Measurements from ENCODE around the gene NRBF2.

The NRBF2 gene

GRCh38 chr10:63107943-63108437 lies 25.1 kb upstream of the NRBF2 start:
- TF ChIP-seq CTCF (IDR thresholded peaks at IDR 0.05; ENCODE audit: borderline replicate concordance, control extremely low read depth, extremely low read depth, insufficient read depth, missing control alignments): no peak
- in situ Hi-C loops (cut with MboI; ENCODE audit: low sequenced_read_pairs, unreplicated experiment): no loop called here

GRCh38 chr10:63110940-63111339 lies 22.2 kb upstream of the NRBF2 start:
- no peak for DNase-seq (ENCODE audit: low spot score)
- in situ Hi-C loops (cut with MboI; ENCODE audit: low sequenced_read_pairs, unreplicated experiment): no loop called here

More at GRCh38 chr10:63107943-63108437, 25.1 kb upstream of the NRBF2 start:
- no peak for DNase-seq (ENCODE audit: low spot score)

GRCh38 chr10:63114031-63114814 lies 18.9 kb upstream of the NRBF2 start:
- TF ChIP-seq CTCF (IDR thresholded peaks at IDR 0.05; ENCODE audit: borderline replicate concordance, control extremely low read depth, extremely low read depth, insufficient read depth, missing control alignments): no peak
- in situ Hi-C loops (cut with MboI; ENCODE audit: low sequenced_read_pairs, unreplicated experiment): no loop called here
- DNase-seq (ENCODE audit: low spot score): no peak

More at GRCh38 chr10:63110940-63111339, 22.2 kb upstream of the NRBF2 start:
- no peak for TF ChIP-seq CTCF (IDR thresholded peaks at IDR 0.05; ENCODE audit: borderline replicate concordance, control extremely low read depth, extremely low read depth, insufficient read depth, missing control alignments)

GRCh38 chr10:63115732-63116383 lies 17.3 kb upstream of the NRBF2 start:
- no peak for TF ChIP-seq CTCF (IDR thresholded peaks at IDR 0.05; ENCODE audit: borderline replicate concordance, control extremely low read depth, extremely low read depth, insufficient read depth, missing control alignments)
- in situ Hi-C loops (cut with MboI; ENCODE audit: low sequenced_read_pairs, unreplicated experiment): no loop called here
- no peak for DNase-seq (ENCODE audit: low spot score)

GRCh38 chr10:63116452-63117072 lies 16.6 kb upstream of the NRBF2 start:
- DNase-seq (ENCODE audit: low spot score): no peak
- in situ Hi-C loops (cut with MboI; ENCODE audit: low sequenced_read_pairs, unreplicated experiment): no loop called here

More at GRCh38 chr10:63116452-63117072, 16.6 kb upstream of the NRBF2 start:
- no peak for TF ChIP-seq CTCF (IDR thresholded peaks at IDR 0.05; ENCODE audit: borderline replicate concordance, control extremely low read depth, extremely low read depth, insufficient read depth, missing control alignments)

All from GM13976 (cell line).